DND-41 (cell line): ENCODE results near the gene TMEM8B.

Source experiments
- ATAC-seq: fragments of 200-7000 bp; cut with Tn5 transposase; 3 replicates; pipeline ENCODE4 v1.9.1; 2021; ENCODE audit warnings: low read depth; ENCODE audit not compliant: insufficient read depth
- DNase-seq: peaks from one replicate; pipeline ENCODE4 v3.0.0-alpha.2; 2020
- H2AFZ ChIP-seq: 2 replicates; pipeline ENCODE4 v1.6.0; 2012; ENCODE audit warnings: low read depth, low read length
- H3K27ac ChIP-seq: 2 replicates; pipeline ENCODE4 v1.5.1; 2012; ENCODE audit warnings: low read length, inconsistent platforms
- H3K27me3 ChIP-seq: fragments of 200-600 bp; sonication (generic); 2 replicates; pipeline ENCODE4 v1.6.0; 2012; ENCODE audit warnings: low read length, mild to moderate bottlenecking, inconsistent platforms; ENCODE audit not compliant: insufficient read depth, poor library complexity
- H3K36me3 ChIP-seq: 2 replicates; pipeline ENCODE4 v1.5.1; 2012; ENCODE audit warnings: low read length, inconsistent platforms; ENCODE audit not compliant: insufficient read depth
- H3K4me1 ChIP-seq: 2 replicates; pipeline ENCODE4 v1.5.1; 2012; ENCODE audit warnings: mild to moderate bottlenecking, low read length; ENCODE audit not compliant: insufficient read depth
- H3K4me2 ChIP-seq: 2 replicates; pipeline ENCODE4 v1.6.0; 2012; ENCODE audit warnings: mild to moderate bottlenecking, moderate library complexity, low read length, inconsistent platforms; ENCODE audit not compliant: insufficient read depth
- H3K4me3 ChIP-seq, 2 experiments: fragments of 200-600 bp in 1 of 2; shearing (Covaris generic) in 1 of 2; 2 replicates each; pipeline ENCODE4 v1.5.1; 2012 to 2016; ENCODE audit warnings: inconsistent platforms in 2 of 2, low read length in 2 of 2, mild to moderate bottlenecking in 2 of 2, low read depth in 1 of 2, moderate library complexity in 1 of 2
- H3K79me2 ChIP-seq: 2 replicates; pipeline ENCODE4 v1.6.0; 2012; ENCODE audit warnings: low read length, inconsistent platforms; ENCODE audit not compliant: insufficient read depth
- H3K9ac ChIP-seq: 2 replicates; pipeline ENCODE4 v1.6.0; 2012; ENCODE audit warnings: low read depth, mild to moderate bottlenecking, inconsistent platforms, low read length, moderate library complexity
- H3K9me3 ChIP-seq: 2 replicates; pipeline ENCODE4 v1.5.1; 2012; ENCODE audit warnings: low read length, moderate library complexity, mild to moderate bottlenecking, inconsistent platforms; ENCODE audit not compliant: insufficient read depth, severe bottlenecking
- H4K20me1 ChIP-seq: 2 replicates; pipeline ENCODE4 v1.6.0; 2012; ENCODE audit warnings: low read length; ENCODE audit not compliant: insufficient read depth
- CTCF ChIP-seq: IDR thresholded peaks from 2 replicates; pipeline ENCODE4 v1.5.1; 2012; ENCODE audit warnings: borderline replicate concordance, low read length, moderate library complexity, mild to moderate bottlenecking; ENCODE audit not compliant: poor library complexity, severe bottlenecking; ENCODE audit errors: extremely low read depth
- EZH2 ChIP-seq: IDR thresholded peaks from 3 replicates; pipeline ENCODE4 v1.6.1; 2012; ENCODE audit warnings: borderline replicate concordance, low read depth, mild to moderate bottlenecking, moderate library complexity, low read length, inconsistent platforms; ENCODE audit not compliant: severe bottlenecking

The TMEM8B gene

GRCh38 chr9:35852876-35853865 lies 24.1 kb downstream of the TMEM8B start:
- TF ChIP-seq CTCF, result no peak
- no peak for TF ChIP-seq EZH2
- Histone ChIP-seq H3K36me3 (no peaks in the 10 kb centered on the region), H3K9me3 (no peaks in the 10 kb centered on the region), H3K79me2 (no peaks in the 10 kb centered on the region), H3K4me2 (no peak overlapping the region), H3K4me3 (no peak overlapping the region), H4K20me1 (no peaks in the 10 kb centered on the region; the same call in 1 of the 2 replicates), H2AFZ (no peak overlapping the region), H3K27ac (no peak overlapping the region), H3K9ac (no peak overlapping the region), H3K4me1 (no peaks in the 10 kb centered on the region), H3K27me3 (no peaks in the 10 kb centered on the region)
- ATAC-seq, result no peak
- DNase-seq, result no peak

GRCh38 chr9:35854091-35854762 lies 25.2 kb downstream of the TMEM8B start:
- no peaks in the 10 kb centered on the region for H3K4me1 ChIP-seq
- H3K4me2 ChIP-seq, result no peak overlapping the region
- no peaks in the 10 kb centered on the region; the same call in 1 of the 2 replicates for H4K20me1 ChIP-seq
- H3K79me2 ChIP-seq, result no peaks in the 10 kb centered on the region
- no peaks in the 10 kb centered on the region for H3K27me3 ChIP-seq
- H3K27ac ChIP-seq, result no peak overlapping the region
- no peak for DNase-seq
- no peak overlapping the region for H3K9ac ChIP-seq
- no peaks in the 10 kb centered on the region for H3K9me3 ChIP-seq
- H2AFZ ChIP-seq, result no peak overlapping the region
- no peak overlapping the region for H3K4me3 ChIP-seq
- no peaks in the 10 kb centered on the region for H3K36me3 ChIP-seq
- no peak for TF ChIP-seq CTCF
- no peak for TF ChIP-seq EZH2
- ATAC-seq, result no peak

- ATAC-seq (no peak), DNase-seq (no peak)
- Histone ChIP-seq H3K27me3 (no peaks in the 10 kb centered on the region), H3K9ac (no peak overlapping the region), H4K20me1 (no peaks in the 10 kb centered on the region; the same call in 1 of the 2 replicates), H3K4me2 (no peak overlapping the region), H3K4me1 (no peaks in the 10 kb centered on the region), H2AFZ (no peak overlapping the region), H3K79me2 (no peaks in the 10 kb centered on the region), H3K27ac (no peak overlapping the region), H3K36me3 (no peaks in the 10 kb centered on the region), H3K9me3 (no peaks in the 10 kb centered on the region), H3K4me3 (no peak overlapping the region)
- no peak for TF ChIP-seq EZH2
- no peak for TF ChIP-seq CTCF
Measured at GRCh38 chr9:35856206-35856605, 27.2 kb downstream of the TMEM8B start.
